ENCODE results near the gene HUNK.
"Not testable (repeated sequence)": the region's sequence is repeated elsewhere in the genome, so short reads cannot be mapped to it uniquely, and the experiment has no call there.

Gene HUNK

GRCh38 chr21:31855180-31855579 lies 17.6 kb upstream of the HUNK start:
- no peaks in the 10 kb centered on the region for H3K4me1 ChIP-seq (ENCODE audit: insufficient read depth, low read length)
- no peaks in the 10 kb centered on the region for H3K9me3 ChIP-seq (ENCODE audit: low read length)
- no peak overlapping the region for H2AFZ ChIP-seq (ENCODE audit: low read depth, low read length)
- no peaks in the 10 kb centered on the region for H3K36me3 ChIP-seq (ENCODE audit: insufficient read depth, low read length)
- H3K27me3 ChIP-seq (ENCODE audit: insufficient read depth, low read length), result no peaks in the 10 kb centered on the region
- no peak overlapping the region for H3K4me3 ChIP-seq (ENCODE audit: low read length)

- Histone ChIP-seq H3K4me1 (ENCODE audit: insufficient read depth, low read length) (no peaks in the 10 kb centered on the region), H3K4me3 (ENCODE audit: low read length) (no peak overlapping the region), H2AFZ (ENCODE audit: low read depth, low read length) (no peak overlapping the region), H3K36me3 (ENCODE audit: insufficient read depth, low read length) (no peaks in the 10 kb centered on the region), H3K27me3 (ENCODE audit: insufficient read depth, low read length) (no peaks in the 10 kb centered on the region), H3K9me3 (ENCODE audit: low read length) (no peaks in the 10 kb centered on the region)
Measured at GRCh38 chr21:31857096-31857495, 15.7 kb upstream of the HUNK start.

GRCh38 chr21:31857631-31858030 lies 15.2 kb upstream of the HUNK start:
- H3K27me3 ChIP-seq (ENCODE audit: insufficient read depth, low read length); H3K4me1 ChIP-seq (ENCODE audit: insufficient read depth, low read length); H3K4me3 ChIP-seq (ENCODE audit: low read length); H3K9me3 ChIP-seq (ENCODE audit: low read length); H2AFZ ChIP-seq (ENCODE audit: low read depth, low read length); H3K36me3 ChIP-seq (ENCODE audit: insufficient read depth, low read length): not testable (repeated sequence)

DNA sequence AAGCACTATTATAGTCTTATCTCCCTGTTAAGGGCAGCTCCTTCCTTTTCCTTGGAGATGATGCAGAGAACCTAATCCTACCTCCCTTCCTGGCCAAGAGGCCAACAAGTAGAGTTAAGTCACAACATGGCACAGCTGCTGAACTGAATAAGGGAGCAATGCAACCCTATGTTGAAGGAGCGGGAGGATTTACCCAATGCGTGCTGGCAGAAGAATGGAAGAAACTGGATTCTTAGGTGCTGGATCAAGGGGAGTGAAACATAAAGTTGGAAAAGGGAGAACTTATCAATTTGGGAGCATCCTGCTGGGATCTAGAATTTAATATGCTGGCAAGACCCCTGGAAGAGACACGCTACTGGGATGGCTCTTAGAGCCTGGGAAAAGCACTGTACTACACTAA lies 12.0 kb upstream of the HUNK start:
- Histone ChIP-seq H2AFZ (ENCODE audit: low read depth, low read length) (no peak overlapping the region), H3K27me3 (ENCODE audit: insufficient read depth, low read length) (no peaks in the 10 kb centered on the region), H3K9me3 (ENCODE audit: low read length) (no peaks in the 10 kb centered on the region), H3K36me3 (ENCODE audit: insufficient read depth, low read length) (no peaks in the 10 kb centered on the region), H3K4me1 (ENCODE audit: insufficient read depth, low read length) (no peaks in the 10 kb centered on the region), H3K4me3 (ENCODE audit: low read length) (no peak overlapping the region)

DNA sequence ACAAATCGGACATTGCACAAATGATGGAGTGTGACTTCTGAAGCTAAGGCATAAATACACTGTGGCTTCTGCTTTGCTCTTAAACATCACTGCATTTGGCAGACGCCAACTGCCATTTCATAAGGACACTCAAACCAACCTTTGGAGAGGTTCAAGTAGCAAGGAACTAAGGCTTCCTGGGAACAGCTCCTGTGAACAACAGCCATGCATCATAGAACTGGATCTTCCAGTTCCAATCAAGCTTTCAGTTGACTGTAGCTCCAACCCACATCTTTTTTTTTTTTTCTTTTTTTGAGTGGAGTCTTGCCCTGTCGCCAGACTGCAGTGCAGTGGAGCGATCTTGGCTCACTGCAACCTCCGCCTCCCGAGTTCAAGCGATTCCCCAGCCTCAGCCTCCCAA lies 10.7 kb upstream of the HUNK start:
- Histone ChIP-seq H3K4me3 (ENCODE audit: low read length) (no peak overlapping the region), H3K4me1 (ENCODE audit: insufficient read depth, low read length) (no peaks in the 10 kb centered on the region), H3K36me3 (ENCODE audit: insufficient read depth, low read length) (no peaks in the 10 kb centered on the region), H3K27me3 (ENCODE audit: insufficient read depth, low read length) (no peaks in the 10 kb centered on the region), H3K9me3 (ENCODE audit: low read length) (no peaks in the 10 kb centered on the region), H2AFZ (ENCODE audit: low read depth, low read length) (no peak overlapping the region)

DNA sequence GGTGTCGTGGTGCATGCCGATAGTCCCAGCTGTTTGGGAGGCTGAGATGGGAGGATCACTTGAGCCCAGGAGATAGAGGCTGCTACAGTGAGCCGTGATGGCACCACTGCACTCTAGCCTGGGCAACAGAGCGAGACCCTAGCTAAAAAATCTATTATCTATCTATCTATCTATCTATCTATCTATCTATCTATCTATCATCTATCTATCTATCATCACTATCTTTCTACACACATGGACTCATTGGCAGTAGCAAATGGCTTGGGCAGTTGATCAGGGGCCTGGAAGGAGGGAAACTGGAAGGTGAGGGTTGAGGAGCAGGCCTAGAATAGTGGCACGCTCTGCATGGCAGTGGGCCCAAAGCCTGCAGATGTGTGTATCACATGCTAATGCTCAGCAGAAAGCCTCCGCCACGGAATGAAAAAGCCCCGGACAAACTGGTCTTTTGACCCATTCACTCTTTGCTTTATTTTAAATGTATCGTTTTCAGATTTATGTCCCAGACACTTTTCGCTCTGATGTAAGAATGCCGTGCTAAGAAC lies 7.3 kb upstream of the HUNK start:
- Histone ChIP-seq H3K9me3 (ENCODE audit: low read length) (no peaks in the 10 kb centered on the region), H3K36me3 (ENCODE audit: insufficient read depth, low read length) (no peaks in the 10 kb centered on the region), H3K27me3 (ENCODE audit: insufficient read depth, low read length) (no peaks in the 10 kb centered on the region), H3K4me3 (ENCODE audit: low read length) (no peak overlapping the region), H2AFZ (ENCODE audit: low read depth, low read length) (no peak overlapping the region), H3K4me1 (ENCODE audit: insufficient read depth, low read length) (no peaks in the 10 kb centered on the region)

DNA sequence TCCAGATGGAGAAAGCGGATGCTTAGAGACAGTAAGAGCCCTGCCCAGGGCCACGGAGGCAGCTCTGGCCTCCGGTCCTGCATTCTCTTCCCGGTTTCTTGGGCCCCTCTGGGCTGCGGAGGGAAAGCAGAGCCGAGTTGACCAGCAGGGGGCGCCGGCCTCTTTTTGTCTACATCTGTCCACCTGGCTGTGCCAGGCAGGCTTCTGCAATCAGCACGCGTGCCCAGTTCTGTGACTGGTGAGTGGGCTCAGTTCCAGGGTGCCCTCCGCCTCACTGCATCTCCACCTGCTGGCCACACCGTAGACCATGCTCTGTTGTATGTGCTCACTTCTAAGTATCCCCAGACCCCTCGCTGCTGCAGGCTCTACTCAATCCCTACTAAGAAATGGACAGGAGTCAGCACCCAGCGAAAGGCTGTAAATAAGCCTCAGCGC lies 6.7 kb upstream of the HUNK start:
- H2AFZ ChIP-seq (ENCODE audit: low read depth, low read length), result no peak overlapping the region
- no peaks in the 10 kb centered on the region for H3K27me3 ChIP-seq (ENCODE audit: insufficient read depth, low read length)
- H3K36me3 ChIP-seq (ENCODE audit: insufficient read depth, low read length), result no peaks in the 10 kb centered on the region
- H3K4me1 ChIP-seq (ENCODE audit: insufficient read depth, low read length), result no peaks in the 10 kb centered on the region
- H3K4me3 ChIP-seq (ENCODE audit: low read length), result no peak overlapping the region
- H3K9me3 ChIP-seq (ENCODE audit: low read length), result no peaks in the 10 kb centered on the region

- no peak overlapping the region for H3K4me3 ChIP-seq (ENCODE audit: low read length)
- no peaks in the 10 kb centered on the region for H3K9me3 ChIP-seq (ENCODE audit: low read length)
- H3K27me3 ChIP-seq (ENCODE audit: insufficient read depth, low read length), result no peaks in the 10 kb centered on the region
- H3K36me3 ChIP-seq (ENCODE audit: insufficient read depth, low read length), result no peaks in the 10 kb centered on the region
- H2AFZ ChIP-seq (ENCODE audit: low read depth, low read length), result no peak overlapping the region
- peaks cover 10% of the 10 kb centered on the region for H3K4me1 ChIP-seq (ENCODE audit: insufficient read depth, low read length)
Measured at GRCh38 chr21:31869750-31870149, 3.1 kb upstream of the HUNK start.

- no peak overlapping the region for H2AFZ ChIP-seq (ENCODE audit: low read depth, low read length)
- H3K4me1 ChIP-seq (ENCODE audit: insufficient read depth, low read length), result peaks cover 13% of the 10 kb centered on the region
- H3K36me3 ChIP-seq (ENCODE audit: insufficient read depth, low read length), result peaks cover 3% of the 10 kb centered on the region
- H3K9me3 ChIP-seq (ENCODE audit: low read length), result no peaks in the 10 kb centered on the region
- no peaks in the 10 kb centered on the region for H3K27me3 ChIP-seq (ENCODE audit: insufficient read depth, low read length)
- H3K4me3 ChIP-seq (ENCODE audit: low read length), result no peak overlapping the region
Measured at GRCh38 chr21:31870472-31871193, 2.2 kb upstream of the HUNK start.

DNA sequence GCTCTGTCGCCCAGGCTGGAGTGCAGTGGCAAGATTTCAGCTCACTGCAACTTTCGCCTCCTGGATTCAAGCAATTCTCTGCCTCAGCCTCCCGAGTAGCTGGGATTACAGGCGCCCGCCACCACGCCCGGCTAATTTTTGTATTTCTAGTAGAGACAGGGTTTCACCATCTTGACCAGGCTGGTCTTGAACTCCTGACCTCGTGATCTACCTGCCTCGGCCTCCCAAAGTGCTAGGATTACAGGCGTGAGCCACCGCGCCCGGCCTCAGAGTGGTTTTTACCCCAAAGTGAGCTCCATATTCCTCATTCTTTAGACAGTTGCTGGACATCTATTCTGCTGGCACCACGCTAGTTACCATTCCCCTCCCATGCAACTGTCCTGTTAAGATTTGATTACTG lies 1.4 kb upstream of the HUNK start:
- H3K4me3 ChIP-seq (ENCODE audit: low read length); H3K27me3 ChIP-seq (ENCODE audit: insufficient read depth, low read length); H3K9me3 ChIP-seq (ENCODE audit: low read length); H3K36me3 ChIP-seq (ENCODE audit: insufficient read depth, low read length): not testable (repeated sequence)
- peak overlapping the region; percentile 96 for H2AFZ ChIP-seq (ENCODE audit: low read depth, low read length)
- peaks cover 16% of the 10 kb centered on the region for H3K4me1 ChIP-seq (ENCODE audit: insufficient read depth, low read length)

DNA sequence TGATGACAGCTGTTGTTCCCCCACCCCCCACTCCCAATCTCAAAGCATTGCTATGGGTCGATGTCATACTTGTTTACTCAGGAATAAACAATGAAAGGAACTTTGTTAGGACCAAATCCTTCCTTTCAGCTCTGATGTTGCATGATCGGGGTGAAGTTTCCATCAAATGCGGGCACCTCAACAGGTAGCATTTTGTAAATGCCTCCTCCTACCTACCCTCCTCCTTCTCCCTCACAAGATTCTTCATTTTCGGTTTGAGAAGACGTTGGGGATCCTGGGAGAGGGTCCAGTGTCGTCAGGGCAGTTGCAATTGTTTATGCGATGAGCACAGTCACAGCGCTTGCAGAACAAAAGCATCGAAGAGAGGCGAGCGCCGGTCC lies 758 bp upstream of the HUNK start:
- H2AFZ ChIP-seq (ENCODE audit: low read depth, low read length), result peak overlapping the region; percentile 96
- peaks cover 3% of the 10 kb centered on the region for H3K36me3 ChIP-seq (ENCODE audit: insufficient read depth, low read length)
- H3K27me3 ChIP-seq (ENCODE audit: insufficient read depth, low read length), result no peaks in the 10 kb centered on the region
- H3K4me3 ChIP-seq (ENCODE audit: low read length), result peak overlapping the region; percentile 69
- no peaks in the 10 kb centered on the region for H3K9me3 ChIP-seq (ENCODE audit: low read length)
- H3K4me1 ChIP-seq (ENCODE audit: insufficient read depth, low read length), result peaks cover 16% of the 10 kb centered on the region

GRCh38 chr21:31873275-31873695 lies 465 bp downstream of the HUNK start:
- no peaks in the 10 kb centered on the region for H3K27me3 ChIP-seq (ENCODE audit: insufficient read depth, low read length)

DNA sequence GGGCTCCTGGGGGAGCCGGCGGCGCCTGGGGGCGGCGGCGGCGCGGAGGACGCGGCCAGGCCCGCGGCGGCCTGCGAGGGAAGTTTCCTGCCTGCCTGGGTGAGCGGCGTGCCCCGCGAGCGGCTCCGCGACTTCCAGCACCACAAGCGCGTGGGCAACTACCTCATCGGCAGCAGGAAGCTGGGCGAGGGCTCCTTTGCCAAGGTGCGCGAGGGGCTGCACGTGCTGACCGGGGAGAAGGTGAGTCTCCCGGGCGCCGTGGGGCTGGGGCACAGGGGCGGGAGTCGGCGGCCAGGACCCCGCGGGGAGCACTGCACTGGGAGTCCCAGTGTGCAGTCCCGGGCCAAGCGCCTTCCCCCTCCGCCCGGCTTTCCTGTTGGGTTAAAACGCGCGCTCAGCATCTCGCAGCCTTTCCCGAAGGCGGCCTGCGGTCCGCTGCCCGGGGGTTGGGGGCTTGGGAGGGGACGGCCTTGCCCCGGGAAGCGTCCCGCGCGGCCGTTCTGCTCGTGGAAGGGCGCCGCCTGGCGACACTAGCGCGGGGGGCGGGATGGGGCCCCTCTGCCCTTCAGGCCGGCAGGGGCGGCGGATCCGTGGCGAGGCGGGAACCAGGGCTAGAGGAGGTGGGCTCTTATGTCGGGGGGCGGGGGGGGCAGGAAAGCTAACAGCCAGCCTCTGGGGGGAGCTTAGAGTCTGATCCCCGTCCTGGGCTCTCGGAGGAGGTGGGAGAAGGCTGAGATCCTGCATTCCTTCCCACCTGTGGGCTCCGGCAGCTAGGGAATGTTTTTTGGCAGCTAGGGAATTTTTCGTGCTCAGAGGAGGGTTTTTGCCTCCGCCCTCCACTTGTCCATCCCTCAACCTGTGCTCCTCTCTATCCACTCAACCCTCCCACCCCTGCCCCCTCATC lies 1.1 kb downstream of the HUNK start:
- H3K27me3 ChIP-seq (ENCODE audit: insufficient read depth, low read length), result no peaks in the 10 kb centered on the region
- peaks cover 3% of the 10 kb centered on the region for H3K36me3 ChIP-seq (ENCODE audit: insufficient read depth, low read length)
- peak overlapping the region; percentile 69 for H3K4me3 ChIP-seq (ENCODE audit: low read length)
- peaks cover 16% of the 10 kb centered on the region for H3K4me1 ChIP-seq (ENCODE audit: insufficient read depth, low read length)
- H2AFZ ChIP-seq (ENCODE audit: low read depth, low read length), result no peak overlapping the region
- H3K9me3 ChIP-seq (ENCODE audit: low read length), result no peaks in the 10 kb centered on the region

More at GRCh38 chr21:31873275-31873695, 465 bp downstream of the HUNK start:
- Histone ChIP-seq H2AFZ (ENCODE audit: low read depth, low read length) (peak overlapping the region; percentile 96), H3K36me3 (ENCODE audit: insufficient read depth, low read length) (peaks cover 3% of the 10 kb centered on the region), H3K4me1 (ENCODE audit: insufficient read depth, low read length) (peaks cover 16% of the 10 kb centered on the region), H3K4me3 (ENCODE audit: low read length) (peak overlapping the region; percentile 69), H3K9me3 (ENCODE audit: low read length) (no peaks in the 10 kb centered on the region)
